Measurements from ENCODE around the gene OR4C46. TPM values are rescaled to one million over a fixed set of nuclear protein-coding genes. Genes with fewer than 3 reads are reported as not detected.
"Not testable (repeated sequence)": the region's sequence is repeated elsewhere in the genome, so short reads cannot be mapped to it uniquely, and the experiment has no call there.

The OR4C46 gene
- not detected for polyA plus RNA-seq (ENCODE audit: insufficient read length)

DNA sequence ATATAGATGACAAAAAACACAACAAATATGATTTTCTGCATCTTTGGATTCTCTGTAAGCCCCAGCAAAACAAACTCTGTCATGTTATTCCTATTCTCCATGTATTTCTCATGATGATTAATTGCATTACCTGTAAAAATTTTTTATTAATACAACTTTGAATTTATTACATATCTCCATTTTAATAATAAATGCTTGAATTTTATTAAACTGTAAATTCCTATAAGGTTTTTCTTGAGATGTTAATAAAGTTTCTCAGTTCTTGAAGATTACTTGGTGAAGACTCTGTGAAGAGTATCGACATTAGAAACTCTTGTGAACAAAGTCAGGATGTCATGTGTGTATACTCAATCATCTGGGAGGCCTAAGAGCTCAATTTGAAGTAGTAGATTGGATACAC is at the start of gene OR4C46:
OR4C46 (minus strand) TSS at position 101 of the 400 bp plus-strand sequence; CDS start at position 101, 0 bp downstream.
- DNase-seq (ENCODE audit: low read depth), result no peak

DNA sequence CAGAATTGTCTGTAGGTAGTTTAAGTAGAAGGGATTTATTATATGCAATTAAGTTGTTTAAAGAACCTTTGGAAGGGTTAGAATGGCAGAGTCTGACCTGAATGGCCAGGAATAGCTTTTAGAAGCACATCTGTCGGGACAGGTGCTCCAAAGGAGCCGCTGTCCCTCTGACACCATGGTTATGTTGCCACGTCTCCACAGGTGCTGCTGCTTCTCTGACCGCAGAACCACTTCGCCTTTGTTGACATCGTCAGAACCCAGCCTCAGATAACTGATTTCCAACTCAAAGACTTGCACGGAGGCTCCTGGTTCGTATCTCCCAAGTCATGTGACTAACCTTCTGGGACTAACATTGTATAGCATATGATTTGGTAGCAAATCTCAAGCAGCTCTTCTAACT is 41.8 kb upstream of the OR4C46 start:
- DNase-seq (ENCODE audit: low read depth), result not testable (repeated sequence)

DNA sequence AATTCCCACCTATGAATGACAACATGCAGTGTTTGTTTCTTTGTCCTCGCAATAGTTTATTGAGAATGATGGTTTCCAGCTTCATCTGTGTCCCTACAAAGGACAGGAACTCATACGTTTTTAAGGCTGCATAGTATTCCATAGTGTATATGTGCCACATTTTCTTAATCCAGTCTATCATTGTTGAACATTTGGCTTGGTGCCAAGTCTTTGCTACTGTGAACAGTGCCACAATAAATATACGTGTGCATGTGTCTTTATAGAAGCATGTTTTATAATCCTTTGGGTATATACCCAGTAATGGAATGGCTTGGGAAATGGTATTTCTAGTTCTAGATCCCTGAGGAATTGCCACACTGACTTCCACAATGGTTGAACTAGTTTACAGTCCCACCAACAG is 42.4 kb downstream of the OR4C46 start:
- DNase-seq (ENCODE audit: low read depth), result not testable (repeated sequence)

DNA sequence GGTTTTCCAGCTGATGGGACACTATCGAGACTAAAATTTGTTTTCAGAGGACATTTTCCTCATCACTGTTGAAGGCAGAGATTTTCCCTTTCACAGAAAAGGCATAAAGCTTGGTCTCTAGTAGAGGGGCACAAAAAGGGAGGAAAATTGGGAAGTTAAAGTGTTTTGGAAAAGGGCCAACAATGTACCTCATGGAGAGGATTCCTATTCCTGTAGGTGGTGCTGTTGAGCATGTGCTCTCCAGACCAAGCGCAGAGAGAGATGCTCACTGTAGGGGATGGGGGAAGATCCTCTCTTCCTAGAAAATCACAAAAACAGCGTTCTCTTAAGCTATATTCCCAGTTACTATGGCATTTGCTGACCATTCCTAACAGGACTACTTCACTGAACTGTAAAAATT is 44.9 kb downstream of the OR4C46 start:
- DNase-seq (ENCODE audit: low read depth), result no peak

DNA sequence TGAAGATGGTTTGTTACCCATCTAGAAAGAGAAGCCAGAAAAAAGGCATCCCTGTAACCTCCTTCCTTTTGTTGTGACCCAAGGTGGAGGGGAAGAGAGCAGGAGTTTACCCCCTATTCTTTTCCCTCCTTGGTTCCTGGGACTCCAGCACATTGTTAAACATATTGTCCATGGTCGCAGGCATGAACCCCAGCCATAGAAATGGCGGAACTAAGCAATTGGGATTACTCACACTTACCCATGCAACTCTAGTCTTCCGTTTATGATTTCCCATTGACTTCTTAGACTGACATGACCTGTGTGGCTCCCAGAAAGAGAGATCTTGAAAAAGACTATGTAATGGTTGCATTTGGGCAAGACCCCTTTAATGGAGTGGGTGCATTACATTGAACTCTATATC is 45.4 kb downstream of the OR4C46 start:
- DNase-seq (ENCODE audit: low read depth), result no peak

Other genes with a start within 250 kb of the OR4C46 start
- gene OR4A5, start 102.8 kb upstream of the OR4C46 start, polyA plus RNA-seq (ENCODE audit: insufficient read length), result not detected